ENCODE measurements around the gene IL2RA.
"Not testable (repeated sequence)": the region's sequence is repeated elsewhere in the genome, so short reads cannot be mapped to it uniquely, and the experiment has no call there.

The IL2RA gene

DNA sequence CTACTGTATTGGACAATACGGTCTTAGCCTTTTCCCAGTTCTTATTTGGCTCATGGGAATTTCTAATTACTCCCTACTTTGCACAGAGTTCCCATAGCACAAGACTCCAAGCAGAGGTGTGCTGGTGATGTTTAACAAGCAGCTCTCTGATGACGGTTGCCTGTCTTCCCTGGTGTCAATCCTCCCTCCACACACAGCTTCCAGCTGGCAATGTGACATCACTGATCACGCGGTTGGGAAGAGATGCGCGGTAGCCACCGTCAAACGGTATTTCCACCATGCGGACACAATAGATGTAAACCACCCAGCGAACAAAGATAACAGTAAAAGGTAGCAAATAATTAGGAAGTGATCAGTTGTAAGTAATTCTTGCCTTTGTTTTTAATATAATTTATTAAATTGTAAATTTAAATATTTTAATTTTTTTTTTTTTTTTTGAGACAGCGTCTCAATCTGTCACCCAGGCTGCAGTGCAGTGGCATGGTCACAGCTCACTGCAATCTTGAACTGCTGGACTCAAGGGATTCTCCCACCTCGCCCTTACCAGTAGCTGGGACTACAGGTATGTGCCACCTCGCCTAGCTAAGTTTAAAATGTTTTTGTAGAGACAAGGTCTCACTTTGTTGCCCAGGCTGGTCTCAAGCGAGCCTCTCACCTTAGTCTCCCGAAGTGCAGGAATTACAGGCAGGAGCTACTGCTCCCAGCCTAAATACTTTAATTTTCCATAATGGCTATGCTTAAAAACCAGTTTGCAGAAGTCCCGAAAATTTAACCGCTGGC is 48.6 kb downstream of the IL2RA start:
- no peak for DNase-seq (ENCODE audit: low read depth)

DNA sequence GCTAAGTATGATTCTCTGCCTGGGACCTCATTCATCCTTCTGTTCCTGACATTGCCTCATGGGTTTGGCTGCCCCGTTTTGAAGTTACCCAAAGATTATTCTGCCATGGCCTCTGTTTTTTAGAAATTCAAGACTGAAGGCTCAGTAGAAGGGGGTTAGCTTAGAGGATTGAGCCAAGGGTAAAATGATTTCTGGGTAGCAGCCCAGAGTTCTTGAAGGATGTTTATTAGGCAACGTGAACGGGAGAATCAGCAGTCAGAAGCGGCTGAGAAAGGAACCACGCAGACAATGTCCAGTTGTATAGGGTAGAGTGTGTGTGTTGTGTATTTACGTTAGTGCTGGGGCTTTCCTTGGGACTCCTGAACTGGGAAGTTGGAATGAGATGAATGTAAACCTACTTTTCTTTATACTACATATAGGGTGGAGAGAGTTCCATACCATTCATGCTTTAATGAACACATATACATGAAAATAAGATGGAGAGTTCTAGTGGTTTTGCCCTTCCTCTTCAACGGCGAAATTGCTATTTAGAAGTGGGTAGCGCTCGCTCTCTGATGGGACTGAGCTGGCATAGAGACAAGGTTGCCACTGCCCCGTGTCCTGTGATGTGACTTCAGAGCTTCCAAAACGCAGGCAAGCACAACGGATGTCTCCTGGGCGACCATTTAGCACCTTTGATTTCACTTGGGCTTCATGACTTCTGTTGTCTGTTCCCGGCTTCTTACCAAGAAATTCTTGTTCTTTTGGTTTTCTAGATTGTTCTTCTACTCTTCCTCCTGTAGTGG is 49.9 kb downstream of the IL2RA start:
- no peak for DNase-seq (ENCODE audit: low read depth)

DNA sequence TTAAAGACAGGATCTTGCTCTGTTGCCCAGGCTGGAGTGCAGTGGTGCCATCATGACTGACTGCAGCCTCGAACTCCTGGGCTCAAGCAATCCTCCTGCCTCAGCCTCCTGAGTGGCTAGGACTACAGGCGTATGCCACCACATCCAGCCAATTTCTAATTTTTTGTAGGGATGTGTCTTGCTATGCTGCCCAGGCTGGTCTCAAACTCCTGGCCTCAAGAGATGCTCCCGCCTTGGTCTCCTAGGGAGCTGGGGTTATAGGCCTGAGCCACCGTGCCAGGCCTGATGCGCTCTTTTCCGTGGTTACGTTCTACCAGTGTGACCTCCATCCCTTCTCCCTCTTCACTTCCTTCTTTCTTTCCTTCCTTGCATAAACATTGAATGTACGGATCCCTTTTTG is 50.6 kb downstream of the IL2RA start:
- no peak for DNase-seq (ENCODE audit: low read depth)

DNA sequence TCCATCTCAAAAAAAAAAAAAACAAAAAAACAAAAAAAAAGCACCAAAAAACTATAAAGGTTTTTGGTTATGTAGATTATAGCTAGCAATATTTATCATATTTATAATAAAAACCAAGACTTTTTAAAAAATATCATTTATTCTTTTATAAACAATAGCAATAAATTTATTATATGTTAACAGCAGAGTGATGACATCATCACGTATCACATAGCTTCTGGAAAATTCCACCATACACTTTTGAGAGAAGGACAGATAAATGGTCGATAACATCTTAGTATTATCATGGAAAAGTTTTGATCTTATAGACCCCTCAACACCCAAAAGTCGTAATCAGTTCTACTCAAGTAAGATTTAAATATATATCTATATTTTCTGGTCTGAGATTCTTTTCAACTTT is 51.6 kb downstream of the IL2RA start:
- DNase-seq (ENCODE audit: low read depth): no peak

DNA sequence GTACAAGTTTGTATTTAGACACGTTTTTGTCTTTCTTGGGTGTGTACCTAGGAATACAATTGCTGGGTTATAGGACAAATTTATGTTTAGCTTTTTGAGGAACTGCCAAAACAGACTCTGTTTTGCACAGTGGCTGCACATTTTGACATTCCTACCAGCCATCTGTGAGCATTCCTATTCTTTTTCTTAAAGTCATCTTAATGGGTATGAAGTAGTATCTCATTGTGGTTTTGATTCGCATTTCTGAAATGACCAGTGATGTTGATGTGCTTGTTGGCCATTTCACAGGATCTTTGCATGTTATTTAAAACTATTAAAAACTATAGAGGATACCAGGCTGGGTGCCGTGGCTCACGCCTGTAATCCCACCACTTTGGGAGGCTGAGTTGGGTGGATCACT is 52.2 kb downstream of the IL2RA start:
- DNase-seq (ENCODE audit: low read depth): no peak

DNA sequence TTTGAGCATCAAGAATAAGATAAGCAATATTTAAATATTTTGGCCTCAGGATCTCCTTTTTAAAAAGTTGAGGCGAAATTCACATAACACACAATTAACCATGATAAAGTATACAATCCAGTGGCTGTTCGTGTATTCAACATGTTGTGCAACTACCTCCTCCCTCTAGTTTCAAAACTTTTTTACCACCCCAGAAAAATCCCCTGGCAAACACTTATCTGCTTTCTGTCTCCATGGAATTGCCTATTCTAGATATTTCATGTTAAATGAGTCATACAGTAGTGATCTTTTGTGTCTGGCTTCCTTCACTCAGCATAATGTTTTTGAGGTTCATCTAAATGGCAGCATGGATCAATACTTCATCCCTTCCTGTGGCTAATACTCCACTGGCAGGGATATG is 53.0 kb downstream of the IL2RA start:
- DNase-seq (ENCODE audit: low read depth): no peak

DNA sequence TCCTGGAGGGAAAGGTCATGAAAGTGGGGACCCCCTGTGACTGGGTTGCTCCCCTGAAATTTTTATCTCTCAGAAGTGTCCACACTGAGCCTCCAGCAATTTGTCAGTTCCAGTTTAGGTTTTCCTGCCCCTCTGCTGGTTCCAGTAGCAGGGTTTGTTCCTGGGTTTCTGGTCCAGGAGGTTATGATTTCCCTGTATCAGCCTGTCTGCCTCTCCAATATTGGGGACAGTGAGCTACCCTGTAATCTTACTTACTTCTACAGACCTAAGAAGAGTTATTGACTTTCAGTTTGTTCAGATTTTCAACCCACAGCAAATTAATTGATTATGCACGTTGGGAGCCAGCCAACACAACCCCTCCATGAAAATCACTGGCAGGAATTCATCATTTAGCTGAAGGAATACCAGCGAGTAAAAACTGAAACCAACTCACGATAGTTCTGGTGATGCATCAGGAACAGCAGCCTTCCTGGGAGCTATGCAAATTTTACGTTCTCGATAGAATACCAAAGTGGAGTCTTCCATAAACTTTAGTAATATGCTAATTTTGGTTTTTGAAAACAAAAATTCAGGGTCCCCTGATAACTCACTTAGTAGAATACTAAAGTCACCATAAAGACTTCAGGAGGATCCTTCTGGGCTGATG is 53.5 kb downstream of the IL2RA start:
- DNase-seq (ENCODE audit: low read depth): no peak

DNA sequence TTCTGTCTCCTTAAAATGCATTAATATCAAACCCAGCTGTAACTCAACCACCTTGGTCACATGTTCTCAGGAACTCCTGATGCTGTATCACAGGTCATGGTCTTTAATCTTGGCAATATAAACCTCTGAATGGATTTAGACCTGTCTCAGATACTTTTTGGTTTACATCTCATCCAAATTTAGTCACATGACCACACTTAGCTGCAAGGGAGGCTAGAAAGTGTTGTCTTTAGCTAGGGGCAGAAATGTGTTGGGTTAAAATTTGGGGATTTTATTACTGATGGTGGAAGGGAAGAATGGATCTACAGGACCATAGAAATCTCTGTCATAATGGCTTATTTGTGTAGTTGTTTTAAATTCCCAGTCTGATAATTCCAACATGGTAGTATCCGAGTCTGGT is 55.2 kb downstream of the IL2RA start:
- no peak for DNase-seq (ENCODE audit: low read depth)

DNA sequence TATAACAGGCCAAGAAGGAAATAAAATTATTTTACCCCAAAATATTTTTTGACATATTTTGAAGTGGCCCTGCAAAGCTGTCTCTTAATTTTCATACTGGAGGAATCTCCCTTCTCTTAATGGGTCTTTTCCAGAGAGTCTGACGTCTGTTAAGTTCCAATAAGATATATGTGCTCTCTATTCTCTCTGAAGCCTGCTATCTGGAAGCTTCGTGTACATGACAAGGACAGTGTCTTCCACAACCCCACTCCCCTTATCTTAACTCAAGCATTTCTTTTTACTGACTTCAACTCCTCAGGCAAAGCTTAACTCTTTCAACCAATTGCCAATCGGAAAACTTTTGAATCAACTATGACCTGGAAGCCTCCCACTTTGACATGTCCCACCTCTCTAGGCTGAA is 55.6 kb downstream of the IL2RA start:
- DNase-seq (ENCODE audit: low read depth): no peak

DNA sequence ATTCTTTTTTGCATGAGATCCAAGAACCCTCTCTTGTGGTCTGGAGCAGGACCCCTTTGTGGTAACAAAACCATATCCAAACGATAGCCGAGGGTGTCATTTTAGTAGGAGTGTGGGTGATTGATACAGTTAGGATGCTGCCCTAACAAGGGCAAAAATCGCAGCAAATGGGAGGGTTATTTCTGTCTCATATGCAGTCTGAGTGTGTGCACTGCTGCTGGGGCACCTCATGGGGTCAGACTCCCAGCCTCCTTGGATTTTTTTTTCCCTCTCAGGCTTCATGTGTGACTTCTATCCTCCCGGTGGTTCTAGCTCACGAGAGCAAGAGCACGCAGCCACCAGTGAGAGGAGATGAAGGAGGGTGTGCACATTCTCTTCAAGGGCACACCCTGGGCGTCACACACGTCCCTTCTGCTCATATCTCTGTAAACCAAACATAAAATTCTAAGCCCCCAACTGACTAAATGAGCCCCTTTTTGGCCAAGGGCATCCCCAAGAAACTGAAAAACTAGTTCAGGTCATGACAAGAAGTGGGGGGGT is 56.2 kb downstream of the IL2RA start:
- DNase-seq (ENCODE audit: low read depth): no peak

DNA sequence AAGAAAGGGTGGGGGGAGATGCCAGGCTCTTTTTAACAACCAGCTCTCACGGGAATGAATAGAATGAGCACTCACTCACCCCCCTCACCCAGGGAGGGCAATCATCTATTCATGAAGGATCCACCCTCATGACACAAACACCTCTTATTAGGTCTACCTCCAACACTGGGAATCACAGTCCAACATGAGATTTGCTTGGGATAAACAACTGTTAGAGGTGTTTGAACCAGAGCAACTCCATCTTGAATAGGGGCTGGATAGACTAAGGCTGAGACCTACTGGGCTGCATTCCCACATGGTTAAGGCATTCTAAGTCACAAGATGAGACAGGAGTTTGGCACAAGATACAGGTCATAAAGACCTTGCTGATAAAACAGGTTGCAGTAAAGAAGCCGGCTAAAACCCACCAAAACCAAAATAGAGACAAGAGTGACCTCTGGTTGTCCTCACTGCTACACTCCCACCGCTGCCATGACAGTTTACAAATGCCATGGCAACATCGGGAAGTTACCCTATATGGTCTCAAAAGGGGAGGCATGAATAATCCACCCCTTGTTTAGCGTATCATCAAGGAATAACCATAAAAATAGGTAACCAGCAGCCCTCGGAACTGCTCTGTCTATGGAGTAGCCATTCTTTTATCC is 56.9 kb downstream of the IL2RA start:
- DNase-seq (ENCODE audit: low read depth): not testable (repeated sequence)

DNA sequence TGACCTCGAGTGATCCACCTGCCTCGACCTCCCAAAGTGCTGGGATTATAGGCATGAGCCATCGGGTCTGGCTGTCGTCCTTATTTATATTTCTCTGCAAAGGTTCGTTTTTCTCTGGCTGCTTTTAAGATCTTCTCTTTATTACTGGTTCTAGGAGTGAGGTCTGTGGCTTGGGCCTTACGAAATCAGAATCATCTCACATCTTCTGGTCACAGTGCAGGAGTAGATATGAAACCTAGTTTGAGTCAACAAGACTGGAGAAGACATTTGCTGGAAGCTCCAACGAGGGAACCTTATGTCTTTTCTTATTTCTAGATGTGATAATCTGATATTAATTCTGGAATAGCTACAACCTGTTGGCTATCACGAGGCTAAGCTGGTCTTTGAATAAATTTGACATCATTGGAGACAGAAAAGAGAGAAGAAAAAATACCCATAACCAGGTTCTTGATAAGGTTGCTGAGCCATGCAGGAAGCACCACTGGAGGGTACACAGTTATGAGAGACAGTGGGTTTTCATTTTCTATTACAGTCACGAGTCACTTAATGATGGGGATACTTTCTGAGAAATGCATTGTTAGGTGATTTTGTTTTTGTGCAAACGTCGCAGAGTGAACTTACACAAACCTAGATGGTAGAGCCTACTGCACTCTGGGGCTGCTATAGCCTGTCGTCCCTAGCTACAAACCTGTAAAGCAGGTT is 59.2 kb downstream of the IL2RA start:
- DNase-seq (ENCODE audit: low read depth): no peak

DNA sequence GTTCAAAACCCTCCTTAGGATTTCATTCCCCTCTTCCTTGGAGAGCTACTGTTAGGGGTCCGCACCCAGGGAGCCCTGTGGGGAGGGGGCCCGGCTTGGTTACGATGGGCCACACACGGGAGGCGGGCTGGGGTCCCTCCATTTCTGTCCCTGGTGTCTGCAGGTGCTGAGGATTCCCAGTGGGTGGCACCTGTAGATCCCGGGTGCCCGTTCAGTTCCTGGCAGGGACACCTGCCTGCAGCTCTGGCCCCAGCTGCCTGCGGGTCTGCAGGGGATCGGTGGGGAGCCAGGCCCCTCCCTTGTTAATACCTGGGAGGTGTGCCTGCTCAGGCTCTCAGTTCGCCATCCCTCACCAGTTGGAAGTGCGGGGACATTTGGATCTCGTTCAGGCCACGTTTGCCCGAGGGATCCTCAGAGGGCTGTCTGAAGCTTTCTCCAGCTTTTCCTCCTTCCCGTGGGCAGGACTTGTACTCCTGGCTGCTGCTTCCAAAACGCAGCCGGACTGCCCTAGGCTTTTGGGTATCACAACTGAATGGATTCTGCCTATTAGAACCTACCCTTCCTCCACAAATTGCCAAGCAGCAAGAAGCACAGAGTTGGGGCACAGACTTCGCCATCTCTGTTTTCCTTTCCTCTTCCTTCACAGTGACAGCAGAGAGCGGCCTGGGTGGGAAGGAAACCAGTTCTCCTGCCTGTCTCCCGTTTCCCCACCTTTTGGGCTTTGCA is 62.6 kb downstream of the IL2RA start:
- no peak for DNase-seq (ENCODE audit: low read depth)

DNA sequence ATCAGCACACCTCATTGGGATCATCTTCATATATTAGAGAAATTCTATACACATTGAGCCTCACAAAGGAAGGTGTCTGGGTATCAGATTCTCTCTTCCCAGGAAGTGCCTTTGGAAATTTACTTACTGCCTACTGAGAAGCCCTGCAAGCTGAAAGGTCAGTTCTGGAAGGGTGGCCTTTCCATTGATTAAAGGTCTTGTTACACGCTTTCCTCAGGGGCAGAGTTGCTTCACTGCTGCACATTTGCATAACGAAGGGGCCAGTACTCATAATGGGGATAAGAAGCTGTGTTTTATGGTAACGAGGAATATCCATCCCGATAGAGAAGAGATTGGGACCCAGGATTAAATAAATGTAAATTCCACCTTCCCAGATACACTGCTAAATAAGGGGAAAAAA is 65.5 kb downstream of the IL2RA start:
- DNase-seq (ENCODE audit: low read depth): no peak

DNA sequence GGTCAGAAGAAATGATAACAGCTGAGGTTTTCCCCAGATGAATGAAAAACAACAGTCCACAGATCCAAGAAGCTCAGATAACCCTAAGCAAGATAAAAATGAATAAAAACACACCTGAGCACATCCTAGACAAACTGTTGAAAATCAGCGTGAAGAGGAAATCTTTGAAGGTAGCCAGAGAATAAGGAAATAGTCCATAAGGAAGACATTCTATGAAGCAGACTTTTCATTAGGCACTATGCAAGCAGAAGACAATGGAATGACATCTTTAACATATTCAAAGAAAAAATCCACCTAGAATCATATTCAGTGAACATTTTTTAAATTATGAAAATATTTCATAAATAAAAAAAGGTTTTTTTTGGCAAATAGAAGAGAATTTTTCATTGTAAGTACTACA is 69.8 kb downstream of the IL2RA start:
- no peak for DNase-seq (ENCODE audit: low read depth)

DNA sequence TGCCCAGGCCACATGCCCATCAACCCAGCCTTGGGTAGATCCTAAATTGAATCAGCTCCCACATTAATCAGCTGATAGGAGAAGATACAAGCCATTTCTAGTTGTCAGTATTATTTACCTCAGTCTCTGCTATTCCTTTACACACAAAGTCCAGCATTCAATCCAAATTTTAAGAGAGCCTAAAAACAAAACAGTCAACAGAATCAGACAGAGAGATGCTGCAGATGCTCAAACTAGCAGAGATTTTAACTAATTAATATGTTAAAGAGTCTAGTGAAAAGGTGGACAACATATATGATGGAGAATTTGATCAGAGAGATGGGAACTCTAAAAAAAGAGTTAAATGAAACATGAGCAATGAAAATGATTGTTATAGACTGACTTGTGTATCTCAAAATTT is 70.5 kb downstream of the IL2RA start:
- no peak for DNase-seq (ENCODE audit: low read depth)

DNA sequence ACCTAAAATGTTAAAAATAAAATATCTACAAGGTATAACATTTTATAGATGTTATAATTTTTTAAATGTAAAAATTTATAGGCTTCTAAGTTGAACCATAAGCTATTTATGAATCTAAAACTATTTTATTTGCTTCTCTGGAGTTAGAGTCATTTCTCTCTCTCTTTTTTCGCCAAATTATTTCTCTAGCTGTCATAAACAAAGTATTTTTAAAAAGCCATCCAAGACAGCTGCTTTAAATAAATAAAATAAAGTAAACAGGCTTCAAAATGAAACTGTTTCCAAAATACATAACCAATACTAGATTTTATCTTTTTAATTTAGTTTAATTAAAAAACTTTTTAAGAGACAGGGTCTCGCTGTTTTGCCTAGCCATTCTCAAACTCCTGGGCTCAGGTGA is 72.4 kb downstream of the IL2RA start:
- no peak for DNase-seq (ENCODE audit: low read depth)

DNA sequence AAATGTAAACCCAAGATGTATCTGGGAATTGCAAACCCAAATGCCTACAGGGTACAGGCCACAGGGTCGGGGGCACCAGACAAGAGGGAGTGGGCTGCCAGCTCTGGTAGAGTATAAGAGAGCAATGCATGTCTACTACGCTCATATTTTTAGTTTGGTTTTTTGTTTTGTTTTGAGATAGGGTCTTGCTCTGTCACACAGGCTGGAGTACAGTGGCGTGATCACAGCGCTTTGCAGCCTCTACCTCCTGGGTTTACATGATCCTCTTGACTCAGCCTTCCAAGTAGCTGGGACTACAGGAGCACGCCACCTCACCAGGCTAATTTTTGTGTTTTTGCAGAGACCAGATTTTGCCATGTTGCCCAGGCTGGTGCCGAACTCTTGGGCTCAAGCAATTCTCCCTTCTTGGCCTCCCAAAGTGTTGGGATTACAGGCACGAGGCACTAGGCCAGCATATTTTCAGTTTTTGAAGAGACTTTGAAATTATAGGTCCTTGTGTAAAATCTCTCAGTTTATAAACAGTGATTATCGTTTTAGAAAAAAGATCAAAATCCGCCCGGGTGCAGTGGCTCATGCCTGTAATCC is 73.7 kb downstream of the IL2RA start:
- DNase-seq (ENCODE audit: low read depth): no peak

DNA sequence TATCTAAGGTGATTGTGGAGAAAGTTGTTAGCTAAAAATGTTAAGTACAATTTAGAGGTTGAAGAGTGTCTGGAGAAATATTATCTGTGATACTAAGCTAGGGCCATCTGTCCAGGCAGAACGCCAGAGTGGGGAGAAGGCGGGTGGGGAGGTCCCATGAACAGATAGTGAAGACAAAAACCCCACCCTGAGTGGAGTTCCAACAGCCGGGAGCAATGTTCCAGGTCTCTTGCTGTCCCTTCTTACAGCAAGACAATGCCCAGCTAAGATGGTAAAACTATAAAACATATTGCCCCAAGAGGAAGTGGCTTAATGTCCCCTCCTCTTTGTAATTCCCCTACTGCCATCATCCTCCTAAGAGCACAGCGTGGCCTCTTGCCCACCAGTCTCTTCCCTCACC is 74.4 kb downstream of the IL2RA start:
- no peak for DNase-seq (ENCODE audit: low read depth)

DNA sequence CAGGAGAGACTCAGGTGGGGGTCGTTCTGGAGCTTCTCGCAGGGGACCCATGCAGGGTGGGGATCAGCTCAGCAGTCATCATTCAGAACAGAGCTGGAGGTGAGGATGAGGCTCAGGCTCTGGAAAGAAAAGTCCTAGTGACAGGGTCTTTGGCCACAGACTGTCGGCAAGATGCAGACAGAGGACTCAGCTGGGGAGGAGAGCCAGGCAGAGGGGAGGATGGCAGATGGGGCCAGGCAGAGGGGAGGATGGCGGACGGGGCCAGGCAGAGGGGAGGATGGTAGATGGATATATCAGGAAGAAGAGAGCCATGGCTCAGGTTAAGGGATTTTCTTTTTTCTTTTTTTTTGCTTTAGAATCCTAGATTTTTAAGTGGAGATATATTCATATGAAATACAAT is 77.1 kb downstream of the IL2RA start:
- no peak for DNase-seq (ENCODE audit: low read depth)

DNA sequence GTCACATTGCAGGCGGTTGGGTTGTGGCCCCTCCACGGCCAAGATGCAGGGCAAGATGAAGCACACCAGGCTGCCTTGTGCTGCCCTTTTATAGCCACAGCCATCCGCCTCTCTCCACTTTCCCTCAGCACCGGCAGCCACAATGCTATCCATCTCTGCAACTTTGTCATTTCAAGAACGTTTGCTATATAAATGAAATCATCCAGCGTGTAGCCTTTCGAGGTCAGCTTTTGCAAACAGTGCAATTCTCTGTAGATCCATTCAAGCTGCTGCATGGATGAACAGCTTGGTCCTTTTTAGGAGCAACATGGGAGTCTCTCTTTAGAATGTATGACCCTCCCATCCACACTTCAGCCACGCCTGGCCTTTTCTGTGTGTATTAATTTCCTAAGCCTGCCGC is 78.4 kb downstream of the IL2RA start:
- no peak for DNase-seq (ENCODE audit: low read depth)
